GM23248 (cell line): ENCODE measurements around the gene NRP2.

Source experiments
- EZH2 ChIP-seq: fragments of 200-600 bp; sonication (generic); IDR thresholded peaks from 2 replicates; pipeline ENCODE4 v1.6.1; 2018; ENCODE audit warnings: antibody characterized with exemption, mild to moderate bottlenecking; ENCODE audit not compliant: insufficient read depth, poor library complexity, severe bottlenecking
- EZH2phosphoT487 ChIP-seq: fragments of 200-600 bp; sonication (generic); IDR thresholded peaks from 2 replicates; pipeline ENCODE4 v1.6.1; 2018; ENCODE audit warnings: antibody characterized with exemption, moderate library complexity, mild to moderate bottlenecking, low read depth; ENCODE audit not compliant: insufficient read depth

DNA sequence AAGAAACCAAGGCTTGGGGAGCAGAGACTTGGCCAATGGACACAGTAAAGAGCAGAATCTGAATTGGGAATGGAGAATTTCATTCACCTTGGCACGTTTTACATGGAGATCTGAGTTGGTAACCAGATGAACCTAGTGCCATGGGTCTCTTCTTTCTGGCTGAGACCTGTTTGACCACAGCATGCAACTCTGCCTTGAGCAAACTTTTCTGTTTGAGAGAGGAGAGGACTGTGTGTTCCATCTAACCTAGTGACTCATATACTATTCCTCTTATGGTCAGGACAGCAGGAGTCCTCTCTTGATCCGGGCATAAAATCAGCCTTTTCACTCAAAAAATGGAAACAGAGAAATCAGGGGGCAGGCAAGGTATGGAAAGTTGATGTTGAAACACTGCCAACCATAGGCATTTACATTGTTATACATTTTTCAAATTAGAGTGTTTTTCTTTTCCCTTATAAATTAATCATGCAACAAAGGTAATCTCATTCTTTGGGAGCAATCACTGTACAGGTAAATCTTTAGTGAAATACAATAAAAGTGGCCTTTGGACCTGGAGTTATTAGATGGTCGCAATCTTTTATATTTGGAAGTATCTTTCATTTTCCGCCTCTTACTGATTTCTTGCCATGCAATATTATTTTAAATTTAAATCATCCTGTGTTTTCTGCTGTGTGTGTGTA lies 86.7 kb downstream of the NRP2 start:
- TF ChIP-seq EZH2 (no peak), EZH2phosphoT487 (no peak)
